Mesenchymal stem cell (in vitro differentiated cells and primary cell): ENCODE measurements around the gene ATG4C.
A peak's percentile ranks its signal among the peaks of the same experiment; 100 is the strongest.

ENCODE experiments used
- DNase-seq: peaks from one replicate; pipeline ENCODE4 v3.0.0-alpha.2; 2013
- H2AFZ ChIP-seq: one replicate; pipeline ENCODE4 v1.6.1; 2013; ENCODE audit warnings: low read depth, mild to moderate bottlenecking, control low read depth, inconsistent platforms, low read length, moderate library complexity
- H2AK5ac ChIP-seq: 2 replicates; pipeline ENCODE4 v1.6.1; 2013; ENCODE audit warnings: low read length, moderate library complexity, mild to moderate bottlenecking, inconsistent platforms; ENCODE audit not compliant: severe bottlenecking
- H2BK120ac ChIP-seq: one replicate; pipeline ENCODE4 v1.6.1; 2013; ENCODE audit warnings: low read depth, mild to moderate bottlenecking, inconsistent platforms, low read length, moderate library complexity
- H2BK12ac ChIP-seq, 2 experiments: one replicate each; pipeline ENCODE4 v1.6.1; 2013; ENCODE audit warnings: inconsistent platforms in 2 of 2, low read length in 2 of 2, mild to moderate bottlenecking in 2 of 2, moderate library complexity in 2 of 2, control low read depth in 1 of 2
- H2BK15ac ChIP-seq: one replicate; pipeline ENCODE4 v1.6.1; 2013; ENCODE audit warnings: mild to moderate bottlenecking, low read depth, inconsistent platforms; ENCODE audit not compliant: poor library complexity, severe bottlenecking
- H2BK5ac ChIP-seq: 2 replicates; pipeline ENCODE4 v1.6.1; 2013; ENCODE audit warnings: low read depth, mild to moderate bottlenecking, low read length, control low read depth, inconsistent platforms; ENCODE audit not compliant: poor library complexity, severe bottlenecking
- H3K14ac ChIP-seq, 2 experiments: one replicate each; pipeline ENCODE4 v1.6.1; 2013; ENCODE audit warnings: inconsistent platforms in 2 of 2, low read length in 2 of 2, control low read depth in 1 of 2, mild to moderate bottlenecking in 1 of 2, moderate library complexity in 1 of 2
- H3K18ac ChIP-seq, 2 experiments: one replicate each; pipeline ENCODE4 v1.6.1; 2013; ENCODE audit warnings: inconsistent platforms in 2 of 2, low read length in 2 of 2, control low read depth in 1 of 2, low read depth in 1 of 2, mild to moderate bottlenecking in 1 of 2
- H3K23ac ChIP-seq, 2 experiments: one replicate each; pipeline ENCODE4 v1.6.1; 2013; ENCODE audit warnings: inconsistent platforms in 2 of 2, low read length in 2 of 2, mild to moderate bottlenecking in 2 of 2, moderate library complexity in 2 of 2, control low read depth in 1 of 2
- H3K27ac ChIP-seq: 2 replicates; pipeline ENCODE4 v1.5.1; 2013; ENCODE audit warnings: mild to moderate bottlenecking, moderate library complexity, low read length, control low read depth, inconsistent platforms; ENCODE audit not compliant: poor library complexity, severe bottlenecking
- H3K27me3 ChIP-seq, 2 experiments: 2 replicates each; pipeline versions ENCODE4 v1.6.1 to v1.7.0; 2013; ENCODE audit warnings: low read length in 2 of 2, mild to moderate bottlenecking in 2 of 2, moderate library complexity in 2 of 2, control low read depth in 1 of 2, inconsistent platforms in 1 of 2; ENCODE audit not compliant: control insufficient read depth in 1 of 2, insufficient read depth in 1 of 2
- H3K36me3 ChIP-seq, 2 experiments: 2 replicates each; pipeline versions ENCODE4 v1.6.1 to v1.7.0; 2013; ENCODE audit warnings: low read length in 2 of 2, control low read depth in 1 of 2, inconsistent platforms in 1 of 2, low read depth in 1 of 2, mild to moderate bottlenecking in 1 of 2; ENCODE audit not compliant: insufficient read depth in 2 of 2, control insufficient read depth in 1 of 2
- H3K4ac ChIP-seq, 2 experiments: one replicate each; pipeline ENCODE4 v1.6.1; 2013; ENCODE audit warnings: inconsistent platforms in 2 of 2, low read length in 2 of 2, mild to moderate bottlenecking in 2 of 2, moderate library complexity in 2 of 2, control low read depth in 1 of 2, low read depth in 1 of 2
- H3K4me1 ChIP-seq: 2 replicates; pipeline ENCODE4 v1.6.1; 2013; ENCODE audit warnings: low read depth, low read length, control low read depth; ENCODE audit not compliant: control insufficient read depth, insufficient read depth
- H3K4me2 ChIP-seq: 2 replicates; pipeline ENCODE4 v1.6.1; 2013; ENCODE audit warnings: low read length, mild to moderate bottlenecking, inconsistent platforms; ENCODE audit not compliant: poor library complexity, severe bottlenecking
- H3K4me3 ChIP-seq, 2 experiments: 2 replicates each; pipeline versions ENCODE4 v1.5.1 to v1.7.0; 2013; ENCODE audit warnings: low read length in 2 of 2, mild to moderate bottlenecking in 2 of 2, control low read depth in 1 of 2, low read depth in 1 of 2; ENCODE audit not compliant: insufficient read depth in 1 of 2
- H3K79me1 ChIP-seq: replicated peaks from 2 replicates; pipeline ENCODE4 v1.6.1; 2013; ENCODE audit warnings: mild to moderate bottlenecking, control low read depth, low read length, inconsistent platforms; ENCODE audit not compliant: poor library complexity, severe bottlenecking
- H3K9ac ChIP-seq: 2 replicates; pipeline ENCODE4 v1.7.0; 2013; ENCODE audit warnings: mild to moderate bottlenecking, low read length, moderate library complexity
- H3K9me3 ChIP-seq: 2 replicates; pipeline ENCODE4 v1.7.0; 2013; ENCODE audit warnings: mild to moderate bottlenecking, low read length; ENCODE audit not compliant: control insufficient read depth
- H4K8ac ChIP-seq: one replicate; pipeline ENCODE4 v1.6.1; 2013; ENCODE audit warnings: inconsistent platforms, mild to moderate bottlenecking, low read length, moderate library complexity
- H4K91ac ChIP-seq: one replicate; pipeline ENCODE4 v1.6.1; 2013; ENCODE audit warnings: mild to moderate bottlenecking, low read length, inconsistent platforms
- WGBS: methylation state at CpG from one replicate; pipeline ENCODE4 v1.1.7; 2013; ENCODE audit warnings: mixed read lengths; 5-methylcytosine and 5-hydroxymethylcytosine counted together

ATG4C gene

DNA sequence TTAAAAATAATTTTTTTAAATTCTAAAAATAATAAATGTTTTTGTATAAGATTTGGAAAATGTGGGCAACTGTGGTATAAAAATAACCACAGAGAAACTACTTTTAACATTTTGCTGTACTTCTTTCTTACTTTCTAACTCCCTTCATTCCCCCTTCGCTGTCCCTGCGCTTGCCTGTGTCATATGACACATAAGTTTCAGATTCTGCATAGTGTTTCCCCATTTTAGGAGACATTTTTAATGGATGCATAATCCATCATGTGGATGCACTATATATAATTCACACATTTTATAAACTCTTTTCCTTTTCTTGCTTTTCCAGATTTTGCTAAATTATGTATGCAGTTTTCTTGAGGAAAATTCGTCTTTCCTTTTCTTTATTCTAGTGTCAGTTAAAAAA, 16.3 kb downstream of the ATG4C start:
- Histone ChIP-seq H4K91ac (no peak overlapping the region), H3K18ac (no peak overlapping the region), H2BK12ac (no peak overlapping the region), H2BK120ac (no peak overlapping the region), H2BK15ac (no peak overlapping the region), H3K4ac (no peak overlapping the region), H3K14ac (no peak overlapping the region), H3K9me3 (no peaks in the 10 kb centered on the region), H3K23ac (no peak overlapping the region), H2BK5ac (no peak overlapping the region), H4K8ac (no peak overlapping the region), H3K27ac (no peak overlapping the region), H3K9ac (no peak overlapping the region), H3K4me1 (no peaks in the 10 kb centered on the region), H3K27me3 (no peaks in the 10 kb centered on the region), H3K4me3 (no peak overlapping the region), H2AK5ac (no peak overlapping the region), H2AFZ (no peak overlapping the region), H3K4me2 (no peak overlapping the region), H3K79me1 (peaks cover 9% of the 10 kb centered on the region), H3K36me3 (no peaks in the 10 kb centered on the region)
- WGBS: 100% methylated on average over 2 of the region's 3 CpGs
- peak; percentile 5 for DNase-seq

DNA sequence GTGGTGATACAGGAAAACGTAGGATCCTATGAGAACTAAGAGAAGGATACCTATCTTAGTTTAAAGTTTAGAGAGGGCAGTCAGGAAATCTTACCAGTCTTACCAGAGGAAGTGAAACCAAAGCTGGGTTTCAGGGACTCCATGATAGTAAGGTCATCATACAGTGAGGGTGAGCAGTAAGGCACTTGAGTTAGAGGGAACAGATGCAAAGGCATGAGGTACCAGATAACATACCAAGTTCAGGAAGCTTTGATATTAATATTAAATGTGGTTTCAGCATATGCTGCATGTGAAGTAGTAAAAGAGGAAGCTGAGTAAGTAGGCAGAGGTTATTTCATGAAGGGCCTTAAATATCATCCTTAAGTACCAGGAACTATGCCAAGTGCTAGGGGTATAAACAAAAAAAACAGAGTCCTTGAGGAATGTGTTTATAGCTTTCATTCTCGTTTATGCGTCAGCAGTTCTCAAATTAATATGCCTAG, 16.9 kb downstream of the ATG4C start:
- Histone ChIP-seq H3K27ac (no peak overlapping the region), H3K18ac (no peak overlapping the region), H3K9me3 (no peaks in the 10 kb centered on the region), H2BK15ac (no peak overlapping the region), H3K4me1 (no peaks in the 10 kb centered on the region), H3K23ac (no peak overlapping the region), H4K91ac (no peak overlapping the region), H3K4me3 (no peak overlapping the region), H3K4ac (no peak overlapping the region), H2AK5ac (no peak overlapping the region), H3K14ac (no peak overlapping the region), H3K27me3 (no peaks in the 10 kb centered on the region), H2AFZ (no peak overlapping the region), H3K36me3 (no peaks in the 10 kb centered on the region), H2BK12ac (no peak overlapping the region), H3K4me2 (no peak overlapping the region), H3K9ac (no peak overlapping the region), H4K8ac (no peak overlapping the region), H2BK120ac (no peak overlapping the region), H2BK5ac (no peak overlapping the region), H3K79me1 (peaks cover 7% of the 10 kb centered on the region)
- WGBS: 53% methylated on average over 3 of the region's 3 CpGs
- DNase-seq: peak; percentile 64

DNA sequence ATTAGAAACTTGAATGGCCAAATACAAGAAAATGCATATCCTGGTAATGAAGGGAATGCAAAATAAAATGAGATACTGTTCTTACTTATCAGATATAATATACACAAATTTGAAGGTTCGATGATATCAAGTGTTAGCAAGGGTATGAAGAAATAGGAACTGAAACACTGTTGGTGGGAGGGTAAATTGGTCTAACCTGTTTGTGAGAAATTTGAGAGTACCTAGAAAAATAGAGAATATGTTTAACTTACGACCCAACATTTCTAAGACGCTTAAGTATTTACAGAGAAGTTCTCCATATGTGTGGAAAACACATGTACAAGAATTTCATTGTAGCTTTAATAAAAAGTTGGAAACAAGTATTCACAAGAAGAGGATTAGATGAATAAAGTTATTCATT, 25.9 kb downstream of the ATG4C start:
- Histone ChIP-seq H3K4me1 (no peaks in the 10 kb centered on the region), H3K4ac (no peak overlapping the region), H3K9me3 (no peaks in the 10 kb centered on the region), H3K23ac (no peak overlapping the region), H4K8ac (no peak overlapping the region), H2BK5ac (no peak overlapping the region), H2BK12ac (no peak overlapping the region), H3K4me2 (no peak overlapping the region), H2BK15ac (no peak overlapping the region), H3K79me1 (peaks cover 1% of the 10 kb centered on the region), H3K4me3 (no peak overlapping the region), H2AFZ (no peak overlapping the region), H2AK5ac (no peak overlapping the region), H3K9ac (no peak overlapping the region), H4K91ac (no peak overlapping the region), H3K36me3 (peaks cover 0 to 12% of the 10 kb centered on the region in 2 experiments), H2BK120ac (no peak overlapping the region), H3K18ac (no peak overlapping the region), H3K27ac (no peak overlapping the region), H3K27me3 (no peaks in the 10 kb centered on the region), H3K14ac (no peak overlapping the region)
- DNase-seq: no peak
- WGBS: 100% methylated on average over 1 of the region's 3 CpGs

DNA sequence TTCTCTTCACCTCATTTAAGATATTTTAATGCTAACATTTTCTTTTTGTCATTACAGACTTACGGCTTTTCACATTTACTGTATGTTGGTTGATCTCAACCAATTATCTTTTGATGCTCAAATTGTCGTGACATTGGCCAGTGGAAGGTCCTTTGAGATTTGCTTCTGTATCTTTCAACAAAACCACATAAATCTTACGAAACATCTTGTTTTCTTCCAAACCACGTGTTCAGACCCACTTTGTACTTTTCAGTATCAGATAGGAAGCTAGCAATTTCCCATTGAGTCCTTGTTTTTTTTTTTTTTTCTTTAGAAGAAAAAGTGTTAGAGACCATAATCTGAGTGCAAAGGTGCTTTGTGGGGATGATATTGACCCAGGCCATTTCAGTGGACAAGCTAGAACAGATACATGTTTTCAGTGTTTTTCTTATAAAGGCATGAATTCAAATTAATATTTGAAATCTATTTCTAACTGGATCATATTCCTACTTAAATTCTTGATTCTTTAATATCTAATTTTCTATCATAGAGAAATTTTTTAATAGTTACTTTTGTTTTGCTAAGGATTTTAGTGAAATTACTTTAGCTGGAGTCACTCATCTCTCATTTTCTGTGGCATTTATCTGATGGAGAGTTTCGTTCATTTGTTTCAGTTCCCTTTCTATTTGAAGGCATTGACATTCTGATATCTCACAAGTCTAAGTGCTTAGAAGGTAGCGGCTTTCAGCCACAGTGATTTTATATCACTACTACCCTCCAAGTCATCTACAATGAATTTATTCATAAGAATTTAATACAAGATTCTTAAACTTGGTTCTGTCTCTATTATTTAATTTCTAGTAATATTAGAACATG, 26.7 kb downstream of the ATG4C start:
- Histone ChIP-seq H3K27ac (no peak overlapping the region), H3K4me3 (no peak overlapping the region), H2BK120ac (no peak overlapping the region), H2AFZ (no peak overlapping the region), H3K36me3 (peaks cover 0 to 12% of the 10 kb centered on the region in 2 experiments), H2AK5ac (no peak overlapping the region), H4K8ac (no peak overlapping the region), H2BK12ac (no peak overlapping the region), H3K4me1 (no peaks in the 10 kb centered on the region), H2BK5ac (no peak overlapping the region), H3K14ac (no peak overlapping the region), H3K4me2 (no peak overlapping the region), H3K4ac (no peak overlapping the region), H3K9me3 (no peaks in the 10 kb centered on the region), H2BK15ac (no peak overlapping the region), H3K9ac (no peak overlapping the region), H3K27me3 (no peaks in the 10 kb centered on the region), H3K23ac (no peak overlapping the region), H3K18ac (no peak overlapping the region), H3K79me1 (peaks cover 1% of the 10 kb centered on the region), H4K91ac (no peak overlapping the region)
- DNase-seq: no peak
- 99% methylated on average over 4 of the region's 6 CpGs for WGBS
